HEK293 (cell line): Measurements from ENCODE around the gene PTPRJ.

Source experiments
- CTCF ChIA-PET: fragments of 350-600 bp; formaldehyde crosslinking; extraction: SDS; loops from one replicate; lab custom pipeline; 2021; ENCODE audit warnings: antibody characterized with exemption; lab: Yijun Ruan, JAX
- POLR2A ChIA-PET: fragments of 300-600 bp; formaldehyde crosslinking; extraction: SDS; loops from one replicate; lab custom pipeline; 2020; ENCODE audit warnings: antibody characterized with exemption, inconsistent platforms; lab: Yijun Ruan, JAX
- H3K27ac ChIP-seq: fragments of 200-500 bp; sonication (Bioruptor generic); 2 replicates; pipeline ENCODE4 v1.5.1; 2014; ENCODE audit warnings: low read depth, low read length, control low read depth, inconsistent platforms; ENCODE audit errors: extremely low read depth
- H3K36me3 ChIP-seq, 2 experiments: fragments of 200-500 bp in 1 of 2; sonication (Bioruptor generic) in 1 of 2; 1 replicate in 1 of 2; 2 replicates in 1 of 2; pipeline ENCODE4 v1.5.1; 2014 to 2017; ENCODE audit warnings: inconsistent platforms in 2 of 2, low read length in 2 of 2; ENCODE audit not compliant: control insufficient read depth in 2 of 2, insufficient read depth in 1 of 2
- H3K4me1 ChIP-seq: fragments of 200-500 bp; sonication (Bioruptor generic); 2 replicates; pipeline ENCODE4 v1.5.1; 2014; ENCODE audit warnings: mild to moderate bottlenecking, low read length, inconsistent platforms; ENCODE audit not compliant: control insufficient read depth, insufficient read depth
- H3K4me3 ChIP-seq: 2 replicates; pipeline ENCODE4 v1.5.1; 2011; ENCODE audit warnings: low read depth, mild to moderate bottlenecking, control low read depth, low read length, moderate library complexity
- H3K9me3 ChIP-seq: fragments of 200-500 bp; sonication (Bioruptor generic); 2 replicates; pipeline ENCODE4 v1.5.1; 2014; ENCODE audit warnings: low read depth, low read length, inconsistent platforms; ENCODE audit not compliant: control insufficient read depth, insufficient read depth
- GLI2 ChIP-seq: fragments of 450-650 bp; formaldehyde crosslinking; IDR thresholded peaks from 2 replicates; pipeline ENCODE4; 2017; ENCODE audit warnings: missing biosample characterization, missing genetic modification characterization, low read depth, borderline replicate concordance
- HOXD13 ChIP-seq: sonication (generic); formaldehyde crosslinking; IDR thresholded peaks from 2 replicates; pipeline ENCODE4 v1.8.0; 2022; ENCODE audit warnings: missing genetic modification reagents, borderline replicate concordance
- MYNN ChIP-seq: fragments of 450-650 bp; formaldehyde crosslinking; IDR thresholded peaks from 2 replicates; pipeline ENCODE4 v1.5.1; 2016; ENCODE audit warnings: missing biosample characterization, missing genetic modification characterization, borderline replicate concordance
- OSR2 ChIP-seq: fragments of 450-650 bp; formaldehyde crosslinking; IDR thresholded peaks from 2 replicates; pipeline ENCODE4 v1.5.1; 2016; ENCODE audit warnings: missing biosample characterization, missing genetic modification characterization
- PATZ1 ChIP-seq: fragments of 450-650 bp; formaldehyde crosslinking; IDR thresholded peaks from 2 replicates; pipeline ENCODE4 v1.5.1; 2016; ENCODE audit warnings: missing biosample characterization, missing genetic modification characterization
- PRDM6 ChIP-seq: fragments of 450-650 bp; formaldehyde crosslinking; IDR thresholded peaks from 2 replicates; pipeline ENCODE4 v1.5.1; 2017; ENCODE audit warnings: missing biosample characterization, missing genetic modification characterization
- REST ChIP-seq: fragments of 450-650 bp; formaldehyde crosslinking; IDR thresholded peaks from 2 replicates; pipeline ENCODE4 v1.5.1; 2016; ENCODE audit warnings: missing biosample characterization, missing genetic modification characterization
- SP2 ChIP-seq: fragments of 450-650 bp; formaldehyde crosslinking; IDR thresholded peaks from 2 replicates; pipeline ENCODE4 v1.5.1; 2016; ENCODE audit warnings: missing biosample characterization, missing genetic modification characterization
- SP7 ChIP-seq: fragments of 450-650 bp; formaldehyde crosslinking; IDR thresholded peaks from 2 replicates; pipeline ENCODE4 v1.5.1; 2016; ENCODE audit warnings: missing biosample characterization, missing genetic modification characterization
- YY1 ChIP-seq: fragments of 450-650 bp; formaldehyde crosslinking; IDR thresholded peaks from 2 replicates; pipeline ENCODE4 v1.5.1; 2018; ENCODE audit warnings: missing biosample characterization, missing genetic modification characterization
- ZBTB20 ChIP-seq: fragments of 450-650 bp; formaldehyde crosslinking; IDR thresholded peaks from 2 replicates; pipeline ENCODE4 v1.5.1; 2016; ENCODE audit warnings: missing biosample characterization, missing genetic modification characterization
- ZBTB21 ChIP-seq: fragments of 450-650 bp; formaldehyde crosslinking; IDR thresholded peaks from 2 replicates; pipeline ENCODE4 v1.5.1; 2017; ENCODE audit warnings: missing biosample characterization, missing genetic modification characterization
- ZNF114 ChIP-seq: fragments of 450-650 bp; formaldehyde crosslinking; IDR thresholded peaks from 2 replicates; pipeline ENCODE4 v1.5.0; 2017; ENCODE audit warnings: missing biosample characterization, missing genetic modification characterization
- ZNF138 ChIP-seq: fragments of 450-650 bp; formaldehyde crosslinking; IDR thresholded peaks from 2 replicates; pipeline ENCODE4 v1.5.1; 2016; ENCODE audit warnings: missing biosample characterization, missing genetic modification characterization, borderline replicate concordance
- ZNF169 ChIP-seq: fragments of 450-650 bp; formaldehyde crosslinking; IDR thresholded peaks from 2 replicates; pipeline ENCODE4 v1.5.1; 2016; ENCODE audit warnings: missing biosample characterization, missing genetic modification characterization
- ZNF202 ChIP-seq: fragments of 450-650 bp; formaldehyde crosslinking; IDR thresholded peaks from 2 replicates; pipeline ENCODE4 v1.5.1; 2016; ENCODE audit warnings: missing biosample characterization, missing genetic modification characterization, borderline replicate concordance
- ZNF26 ChIP-seq: fragments of 450-650 bp; formaldehyde crosslinking; IDR thresholded peaks from 2 replicates; pipeline ENCODE4 v1.5.1; 2016; ENCODE audit warnings: missing biosample characterization, missing genetic modification characterization
- ZNF354C ChIP-seq: fragments of 450-650 bp; formaldehyde crosslinking; IDR thresholded peaks from 2 replicates; pipeline ENCODE4 v1.5.1; 2016; ENCODE audit warnings: missing biosample characterization, missing genetic modification characterization, low read depth, borderline replicate concordance
- ZNF366 ChIP-seq: fragments of 450-650 bp; formaldehyde crosslinking; conservative IDR thresholded peaks from 2 replicates; pipeline ENCODE4 v1.5.1; 2016; ENCODE audit warnings: missing biosample characterization, missing genetic modification characterization
- ZNF404 ChIP-seq: fragments of 450-650 bp; formaldehyde crosslinking; IDR thresholded peaks from 2 replicates; pipeline ENCODE4 v1.5.1; 2017; ENCODE audit warnings: missing biosample characterization, missing genetic modification characterization
- ZNF433 ChIP-seq: fragments of 450-650 bp; formaldehyde crosslinking; IDR thresholded peaks from 2 replicates; pipeline ENCODE4 v1.5.1; 2016; ENCODE audit warnings: missing biosample characterization, missing genetic modification characterization, low read depth
- ZNF544 ChIP-seq: fragments of 450-650 bp; formaldehyde crosslinking; IDR thresholded peaks from 2 replicates; pipeline ENCODE4 v1.5.0; 2017; ENCODE audit warnings: missing biosample characterization, missing genetic modification characterization
- ZNF580 ChIP-seq: fragments of 450-650 bp; formaldehyde crosslinking; IDR thresholded peaks from 2 replicates; pipeline ENCODE4 v1.5.1; 2016; ENCODE audit warnings: missing biosample characterization, missing genetic modification characterization
- ZNF596 ChIP-seq: fragments of 450-650 bp; IDR thresholded peaks from 2 replicates; pipeline ENCODE4 v1.5.0; 2018; ENCODE audit warnings: missing biosample characterization, mild to moderate bottlenecking, missing genetic modification characterization, moderate library complexity
- ZNF610 ChIP-seq: fragments of 450-650 bp; formaldehyde crosslinking; IDR thresholded peaks from 2 replicates; pipeline ENCODE4 v1.5.1; 2016; ENCODE audit warnings: missing biosample characterization, missing genetic modification characterization, borderline replicate concordance
- ZNF660 ChIP-seq: fragments of 450-650 bp; IDR thresholded peaks from 2 replicates; pipeline ENCODE4 v1.5.1; 2018; ENCODE audit warnings: missing biosample characterization, mild to moderate bottlenecking, missing genetic modification characterization
- ZSCAN23 ChIP-seq: fragments of 450-650 bp; formaldehyde crosslinking; IDR thresholded peaks from 2 replicates; pipeline ENCODE4 v1.5.1; 2016; ENCODE audit warnings: missing biosample characterization, missing genetic modification characterization

PTPRJ gene

GRCh38 chr11:48024635-48025071, 44.3 kb downstream of the PTPRJ start (continued):
- no peak for TF ChIP-seq ZNF404
- no peak for TF ChIP-seq REST

- Histone ChIP-seq H3K9me3 (no peaks in the 10 kb centered on the region), H3K27ac (no peak overlapping the region), H3K4me3 (no peak overlapping the region), H3K4me1 (peaks cover 3% of the 10 kb centered on the region), H3K36me3 (no peaks in the 10 kb centered on the region)
- ChIA-PET POLR2A (no interaction called here), CTCF (interaction anchor here (0.6 to 1.2 kb wide), 4 partner anchors 56 to 91 kb away, joined by 3 to 7 read pairs (median 4); no protein-coding TSS in a partner anchor)
- TF ChIP-seq ZNF138 (tag by site-specific recombination) (no peak), PRDM6 (no peak), ZNF544 (tag by site-specific recombination) (no peak), ZNF202 (tag by site-specific recombination) (no peak), PATZ1 (tag by site-specific recombination) (no peak), ZNF169 (tag by site-specific recombination) (no peak), ZNF114 (tag by site-specific recombination) (no peak), ZNF596 (no peak), ZSCAN23 (no peak), MYNN (tag by site-specific recombination) (no peak), ZNF366 (tag by site-specific recombination) (no peak), ZNF580 (tag by site-specific recombination) (no peak), GLI2 (no peak), SP7 (no peak), OSR2 (no peak)
Measured at GRCh38 chr11:48025293-48025983, 45.1 kb downstream of the PTPRJ start.

GRCh38 chr11:48025984-48026340, 45.6 kb downstream of the PTPRJ start:
- no peaks in the 10 kb centered on the region for H3K9me3 ChIP-seq
- no peak overlapping the region for H3K27ac ChIP-seq
- no peaks in the 10 kb centered on the region for H3K36me3 ChIP-seq
- H3K4me3 ChIP-seq: no peak overlapping the region
- ChIA-PET POLR2A (no interaction called here), CTCF (interaction anchor here (0.6 to 1.1 kb wide), 3 partner anchors 52 to 90 kb away, joined by 3 to 7 read pairs (median 3); no protein-coding TSS in a partner anchor)
- H3K4me1 ChIP-seq: peaks cover 3% of the 10 kb centered on the region
- TF ChIP-seq ZNF660 (tag by site-specific recombination) (no peak), YY1 (tag by site-specific recombination) (no peak), HOXD13 (CRISPR knock-in tag) (no peak), ZNF354C (tag by site-specific recombination) (no peak), ZBTB20 (tag by site-specific recombination) (no peak), SP2 (no peak), ZNF610 (tag by site-specific recombination) (no peak), ZNF26 (tag by site-specific recombination) (no peak), ZBTB21 (tag by site-specific recombination) (peak; percentile 56; the same call in 1 of the 2 replicates), ZNF433 (tag by site-specific recombination) (no peak)
